ENCODE results near the gene AKT1. TPM values are rescaled to one million over a fixed set of nuclear protein-coding genes. Genes with fewer than 3 reads are reported as not detected.

Gene AKT1
- total RNA-seq, 1 experiment from 2014 or later, result 123 TPM

GRCh38 chr14:104765517-104765916, 30.0 kb downstream of the AKT1 start:
- CTCF ChIA-PET, result no interaction called here

GRCh38 chr14:104758981-104759969, 36.3 kb downstream of the AKT1 start:
- no peak for TF ChIP-seq EZH2 (IDR thresholded peaks at IDR 0.05; ENCODE audit: borderline replicate concordance, low read depth, low read length, poor library complexity, severe bottlenecking)
- TF ChIP-seq, protein P1, sequence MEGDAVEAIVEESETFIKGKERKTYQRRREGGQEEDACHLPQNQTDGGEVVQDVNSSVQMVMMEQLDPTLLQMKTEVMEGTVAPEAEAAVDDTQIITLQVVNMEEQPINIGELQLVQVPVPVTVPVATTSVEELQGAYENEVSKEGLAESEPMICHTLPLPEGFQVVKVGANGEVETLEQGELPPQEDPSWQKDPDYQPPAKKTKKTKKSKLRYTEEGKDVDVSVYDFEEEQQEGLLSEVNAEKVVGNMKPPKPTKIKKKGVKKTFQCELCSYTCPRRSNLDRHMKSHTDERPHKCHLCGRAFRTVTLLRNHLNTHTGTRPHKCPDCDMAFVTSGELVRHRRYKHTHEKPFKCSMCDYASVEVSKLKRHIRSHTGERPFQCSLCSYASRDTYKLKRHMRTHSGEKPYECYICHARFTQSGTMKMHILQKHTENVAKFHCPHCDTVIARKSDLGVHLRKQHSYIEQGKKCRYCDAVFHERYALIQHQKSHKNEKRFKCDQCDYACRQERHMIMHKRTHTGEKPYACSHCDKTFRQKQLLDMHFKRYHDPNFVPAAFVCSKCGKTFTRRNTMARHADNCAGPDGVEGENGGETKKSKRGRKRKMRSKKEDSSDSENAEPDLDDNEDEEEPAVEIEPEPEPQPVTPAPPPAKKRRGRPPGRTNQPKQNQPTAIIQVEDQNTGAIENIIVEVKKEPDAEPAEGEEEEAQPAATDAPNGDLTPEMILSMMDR (conservative IDR thresholded peaks at IDR 0.05; ENCODE audit: low read depth, low read length), result no peak
- DNase-seq (ENCODE audit: low spot score), result no peak
- Histone ChIP-seq H3K27ac (ENCODE audit: low read depth, low read length, poor library complexity, severe bottlenecking) (no peak overlapping the region), H3K27me3 (replicated peaks; ENCODE audit: insufficient read depth, low read depth, low read length, poor library complexity) (no peaks in the 10 kb centered on the region), H3K4me1 (ENCODE audit: insufficient read depth, low read length, poor library complexity, severe bottlenecking) (peaks cover under 1% of the 10 kb centered on the region), H3K9me3 (ENCODE audit: low read depth, low read length, poor library complexity, severe bottlenecking) (no peaks in the 10 kb centered on the region), H3K36me3 (ENCODE audit: insufficient read depth, low read length, poor library complexity, severe bottlenecking) (peaks cover 20% of the 10 kb centered on the region), H3K4me3 (ENCODE audit: low read depth, low read length, poor library complexity, severe bottlenecking) (no peak overlapping the region)
- POLR2A ChIA-PET (ENCODE audit: low non-redundant PET), result no interaction called here
- intact Hi-C loops (cut with micrococcal nuclease; ENCODE audit: unreplicated experiment), result no loop called here
- BruUV-seq (replicated peaks), result no TSS peak
- CTCF ChIA-PET, result interaction anchor here (1.1 kb wide), 1 partner anchor 9 kb away, joined by 3 read pairs; no protein-coding TSS in a partner anchor

More at GRCh38 chr14:104765517-104765916, 30.0 kb downstream of the AKT1 start:
- intact Hi-C loops (cut with micrococcal nuclease; ENCODE audit: unreplicated experiment), result loop anchor here (5.0 kb wide), 1 partner anchor 282 kb away; no protein-coding TSS in a partner anchor
- Histone ChIP-seq H3K27ac (ENCODE audit: low read depth, low read length, poor library complexity, severe bottlenecking) (no peak overlapping the region), H3K9me3 (ENCODE audit: low read depth, low read length, poor library complexity, severe bottlenecking) (no peaks in the 10 kb centered on the region), H3K4me1 (ENCODE audit: insufficient read depth, low read length, poor library complexity, severe bottlenecking) (peaks cover 5% of the 10 kb centered on the region), H3K27me3 (replicated peaks; ENCODE audit: insufficient read depth, low read depth, low read length, poor library complexity) (no peaks in the 10 kb centered on the region), H3K4me3 (ENCODE audit: low read depth, low read length, poor library complexity, severe bottlenecking) (no peak overlapping the region), H3K36me3 (ENCODE audit: insufficient read depth, low read length, poor library complexity, severe bottlenecking) (peaks cover 11% of the 10 kb centered on the region)
- POLR2A ChIA-PET (ENCODE audit: low non-redundant PET), result interaction anchor here (0.6 kb wide), 1 partner anchor 13 kb away, joined by 5 read pairs; the partner anchor contains the start of gene SIVA1
- no TSS peak for BruUV-seq (replicated peaks)
- TF ChIP-seq, protein P1 (conservative IDR thresholded peaks at IDR 0.05; ENCODE audit: low read depth, low read length), result no peak
- no peak for TF ChIP-seq EZH2 (IDR thresholded peaks at IDR 0.05; ENCODE audit: borderline replicate concordance, low read depth, low read length, poor library complexity, severe bottlenecking)
- DNase-seq (ENCODE audit: low spot score), result no peak

DNA sequence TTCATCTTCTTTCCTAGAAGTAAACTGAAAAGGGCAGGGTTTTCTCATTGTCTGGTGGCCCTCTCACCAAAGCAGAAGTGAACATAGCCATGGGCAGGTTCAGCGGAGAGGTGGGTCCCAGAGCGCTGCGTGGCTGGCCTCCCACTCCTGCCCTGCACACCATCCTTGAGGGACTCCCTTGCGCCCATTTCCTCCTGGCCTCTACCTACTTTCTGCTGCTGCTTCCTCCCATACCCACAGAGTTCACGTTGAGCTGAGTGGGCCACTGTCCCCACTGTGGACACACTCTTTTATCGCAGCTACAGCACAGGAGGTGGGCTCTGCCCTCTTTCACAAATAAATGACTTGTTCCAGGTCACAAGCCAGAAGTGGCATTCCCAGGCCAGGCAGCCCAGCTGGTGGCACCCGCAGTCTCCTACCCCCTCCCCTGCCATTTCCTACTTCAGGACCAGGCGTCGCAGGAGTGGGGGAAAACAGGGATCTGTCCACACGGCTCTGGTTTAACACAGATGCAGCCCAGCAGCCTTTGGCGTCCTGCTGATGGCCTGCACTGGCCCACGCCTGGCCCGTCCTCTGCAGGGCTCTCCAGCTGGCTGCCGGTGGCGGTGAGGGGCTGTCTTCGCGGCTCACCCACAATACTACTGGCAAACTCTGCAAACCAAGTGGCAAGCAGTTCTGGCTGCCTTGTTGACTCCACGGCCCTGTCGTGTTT, 37.7 kb downstream of the AKT1 start:
- CTCF ChIA-PET, result no interaction called here
- BruUV-seq (replicated peaks), result no TSS peak
- intact Hi-C loops (cut with micrococcal nuclease; ENCODE audit: unreplicated experiment), result no loop called here
- Histone ChIP-seq H3K36me3 (ENCODE audit: insufficient read depth, low read length, poor library complexity, severe bottlenecking) (peaks cover 20% of the 10 kb centered on the region), H3K9me3 (ENCODE audit: low read depth, low read length, poor library complexity, severe bottlenecking) (no peaks in the 10 kb centered on the region), H3K4me3 (ENCODE audit: low read depth, low read length, poor library complexity, severe bottlenecking) (no peak overlapping the region), H3K27me3 (replicated peaks; ENCODE audit: insufficient read depth, low read depth, low read length, poor library complexity) (no peaks in the 10 kb centered on the region), H3K4me1 (ENCODE audit: insufficient read depth, low read length, poor library complexity, severe bottlenecking) (peaks cover 4% of the 10 kb centered on the region), H3K27ac (ENCODE audit: low read depth, low read length, poor library complexity, severe bottlenecking) (no peak overlapping the region)
- DNase-seq (ENCODE audit: low spot score), result no peak
- TF ChIP-seq, protein P1 (conservative IDR thresholded peaks at IDR 0.05; ENCODE audit: low read depth, low read length), result no peak
- TF ChIP-seq EZH2 (IDR thresholded peaks at IDR 0.05; ENCODE audit: borderline replicate concordance, low read depth, low read length, poor library complexity, severe bottlenecking), result no peak
- POLR2A ChIA-PET (ENCODE audit: low non-redundant PET), result no interaction called here
